OCI-LY3 (cell line): ENCODE measurements around the gene CEP57L1.

Experiments used
- H2AFZ ChIP-seq: fragments of 200-600, 300-600 bp; shearing (Covaris generic); 2 replicates; pipeline ENCODE4 v1.6.0; 2014; ENCODE audit warnings: antibody characterized with exemption, low read depth, low read length
- H3K27ac ChIP-seq: fragments of 200-600, 300-600 bp; sonication (generic); 2 replicates; pipeline ENCODE4 v1.5.1; 2014; ENCODE audit warnings: mild to moderate bottlenecking, low read length, moderate library complexity, mixed read lengths
- H3K27me3 ChIP-seq: fragments of 200-600, 300-600 bp; sonication (generic); 2 replicates; pipeline ENCODE4 v1.6.1; 2014; ENCODE audit warnings: low read depth, low read length, mixed read lengths
- H3K36me3 ChIP-seq: fragments of 200-600, 300-600 bp; sonication (generic); replicated peaks from 2 replicates; pipeline ENCODE3; 2014; ENCODE audit warnings: low read depth, low read length, mixed read lengths
- H3K4me1 ChIP-seq: fragments of 300-600, 200-600 bp; sonication (generic); 2 replicates; pipeline ENCODE4 v1.6.1; 2014; ENCODE audit warnings: low read length, mixed read lengths
- H3K4me2 ChIP-seq: fragments of 200-600, 300-600 bp; sonication (generic); 2 replicates; pipeline ENCODE4 v1.6.1; 2014; ENCODE audit warnings: low read length, mixed read lengths
- H3K4me3 ChIP-seq: fragments of 300-600, 200-600 bp; sonication (generic); 2 replicates; pipeline ENCODE4 v1.5.1; 2014; ENCODE audit warnings: antibody characterized with exemption, mild to moderate bottlenecking, low read length, moderate library complexity
- H3K79me2 ChIP-seq: fragments of 300-600, 200-600 bp; shearing (Covaris generic); 2 replicates; pipeline ENCODE4 v1.6.1; 2014; ENCODE audit warnings: mild to moderate bottlenecking, low read length, mixed read lengths
- H3K9ac ChIP-seq: fragments of 300-600, 200-600 bp; shearing (Covaris generic); 2 replicates; pipeline ENCODE4 v1.6.0; 2014; ENCODE audit warnings: mild to moderate bottlenecking, low read length, moderate library complexity
- H3K9me3 ChIP-seq: fragments of 200-600, 300-600 bp; shearing (Covaris generic); 2 replicates; pipeline ENCODE4 v1.6.1; 2014; ENCODE audit warnings: low read length, mixed read lengths; ENCODE audit not compliant: insufficient read depth
- H4K20me1 ChIP-seq: fragments of 200-600, 300-600 bp; sonication (generic); 2 replicates; pipeline ENCODE4 v1.6.1; 2016; ENCODE audit warnings: low read length, mixed read lengths; ENCODE audit not compliant: insufficient read depth
- EZH2phosphoT487 ChIP-seq: fragments of 200-600 bp; shearing (Covaris generic); IDR thresholded peaks from 2 replicates; pipeline ENCODE4 v1.6.1; 2018; ENCODE audit warnings: antibody characterized with exemption, mixed run types, low read depth
- TF ChIP-seq, protein P1 (sequence below): fragments of 200-600, 300-600 bp; sonication (generic); IDR thresholded peaks from 2 replicates; pipeline ENCODE4 v1.5.1; 2014; ENCODE audit warnings: antibody characterized with exemption, low read length, low read depth

Gene CEP57L1

DNA sequence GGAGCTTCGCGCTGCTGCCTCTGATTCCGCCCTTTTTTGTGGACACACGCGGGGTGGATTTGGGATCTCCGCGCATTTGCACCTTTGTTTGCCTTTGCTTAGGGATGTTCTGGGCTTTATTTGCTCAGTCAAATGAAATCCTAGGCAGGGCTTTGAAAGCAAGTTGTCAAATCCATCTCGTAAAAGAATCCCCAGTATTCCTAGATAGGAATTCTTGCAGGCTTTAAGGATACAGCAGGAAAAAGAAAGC, 453 bp downstream of the CEP57L1 start:
- Histone ChIP-seq H3K27ac (no peak overlapping the region), H3K9ac (peak overlapping the region; percentile 97), H3K36me3 (no peaks in the 10 kb centered on the region), H2AFZ (peak overlapping the region; percentile 86), H3K27me3 (no peaks in the 10 kb centered on the region), H3K4me2 (peak overlapping the region; percentile 89), H3K4me1 (peaks cover 15% of the 10 kb centered on the region), H3K4me3 (peak overlapping the region; percentile 96), H4K20me1 (no peaks in the 10 kb centered on the region), H3K79me2 (no peaks in the 10 kb centered on the region), H3K9me3 (no peaks in the 10 kb centered on the region)
- TF ChIP-seq, protein P1, sequence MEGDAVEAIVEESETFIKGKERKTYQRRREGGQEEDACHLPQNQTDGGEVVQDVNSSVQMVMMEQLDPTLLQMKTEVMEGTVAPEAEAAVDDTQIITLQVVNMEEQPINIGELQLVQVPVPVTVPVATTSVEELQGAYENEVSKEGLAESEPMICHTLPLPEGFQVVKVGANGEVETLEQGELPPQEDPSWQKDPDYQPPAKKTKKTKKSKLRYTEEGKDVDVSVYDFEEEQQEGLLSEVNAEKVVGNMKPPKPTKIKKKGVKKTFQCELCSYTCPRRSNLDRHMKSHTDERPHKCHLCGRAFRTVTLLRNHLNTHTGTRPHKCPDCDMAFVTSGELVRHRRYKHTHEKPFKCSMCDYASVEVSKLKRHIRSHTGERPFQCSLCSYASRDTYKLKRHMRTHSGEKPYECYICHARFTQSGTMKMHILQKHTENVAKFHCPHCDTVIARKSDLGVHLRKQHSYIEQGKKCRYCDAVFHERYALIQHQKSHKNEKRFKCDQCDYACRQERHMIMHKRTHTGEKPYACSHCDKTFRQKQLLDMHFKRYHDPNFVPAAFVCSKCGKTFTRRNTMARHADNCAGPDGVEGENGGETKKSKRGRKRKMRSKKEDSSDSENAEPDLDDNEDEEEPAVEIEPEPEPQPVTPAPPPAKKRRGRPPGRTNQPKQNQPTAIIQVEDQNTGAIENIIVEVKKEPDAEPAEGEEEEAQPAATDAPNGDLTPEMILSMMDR = no peak
- TF ChIP-seq EZH2phosphoT487 = no peak

DNA sequence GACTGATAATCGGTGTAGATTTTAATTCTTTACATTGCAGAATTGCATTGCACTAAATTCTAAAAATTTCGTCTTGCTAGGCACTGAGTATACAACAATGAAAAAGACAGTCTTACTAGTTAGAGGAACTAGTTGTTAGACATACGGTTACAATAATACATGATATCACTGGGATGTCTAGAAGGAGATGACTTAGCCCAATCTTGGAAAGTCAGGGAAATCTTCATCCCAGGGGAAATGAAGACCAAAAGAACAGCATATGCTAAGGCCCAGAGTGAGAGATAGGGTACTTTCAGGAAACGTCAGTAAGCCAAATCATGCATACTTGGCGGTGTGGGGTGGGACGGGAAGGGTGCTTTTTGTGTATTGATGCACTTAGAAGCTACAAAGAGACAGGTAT, 901 bp downstream of the CEP57L1 start:
- peak overlapping the region; percentile 89 for H3K4me2 ChIP-seq

GRCh38 chr6:109097661-109098060, 2.4 kb downstream of the CEP57L1 start:
- H3K4me2 ChIP-seq = no peak overlapping the region
- no peak overlapping the region for H3K4me3 ChIP-seq
- H3K4me1 ChIP-seq = peaks cover 13% of the 10 kb centered on the region
- H3K9me3 ChIP-seq = no peaks in the 10 kb centered on the region
- H3K9ac ChIP-seq = no peak overlapping the region
- H3K79me2 ChIP-seq = no peaks in the 10 kb centered on the region
- no peaks in the 10 kb centered on the region for H4K20me1 ChIP-seq
- no peak for TF ChIP-seq EZH2phosphoT487
- TF ChIP-seq, protein P1 = no peak
- H3K27ac ChIP-seq = no peak overlapping the region
- no peaks in the 10 kb centered on the region for H3K27me3 ChIP-seq
- no peaks in the 10 kb centered on the region for H3K36me3 ChIP-seq
- H2AFZ ChIP-seq = no peak overlapping the region

More for the DNA sequence above, 901 bp downstream of the CEP57L1 start:
- Histone ChIP-seq H3K4me3 (peak overlapping the region; percentile 96), H3K27ac (no peak overlapping the region), H3K79me2 (no peaks in the 10 kb centered on the region), H3K27me3 (no peaks in the 10 kb centered on the region), H3K9ac (peak overlapping the region; percentile 97), H3K9me3 (no peaks in the 10 kb centered on the region), H2AFZ (0 out of 2 replicates have a peak overlapping the region, but pooled peaks have one; percentile 86), H3K36me3 (no peaks in the 10 kb centered on the region), H3K4me1 (peaks cover 15% of the 10 kb centered on the region), H4K20me1 (no peaks in the 10 kb centered on the region)
- TF ChIP-seq, protein P1 = no peak
- no peak for TF ChIP-seq EZH2phosphoT487

GRCh38 chr6:109102762-109103161, 7.5 kb downstream of the CEP57L1 start:
- no peak overlapping the region for H3K9ac ChIP-seq
- H3K36me3 ChIP-seq = no peaks in the 10 kb centered on the region
- H3K27me3 ChIP-seq = no peaks in the 10 kb centered on the region
- H3K9me3 ChIP-seq = no peaks in the 10 kb centered on the region
- H3K4me2 ChIP-seq = no peak overlapping the region
- H3K4me1 ChIP-seq = no peaks in the 10 kb centered on the region
- TF ChIP-seq, protein P1 = no peak
- no peak for TF ChIP-seq EZH2phosphoT487
- H3K4me3 ChIP-seq = no peak overlapping the region
- H4K20me1 ChIP-seq = no peaks in the 10 kb centered on the region
- no peak overlapping the region for H2AFZ ChIP-seq
- no peak overlapping the region for H3K27ac ChIP-seq
- H3K79me2 ChIP-seq = no peaks in the 10 kb centered on the region
